BE2C (cell line): ENCODE data around the gene CEBPZ.
"Not testable (repeated sequence)": the region's sequence is repeated elsewhere in the genome, so short reads cannot be mapped to it uniquely, and the experiment has no call there.

Source experiments
- DNase-seq: peaks from one replicate; pipeline ENCODE4 v3.0.0-alpha.2; 2020
- H3K27me3 ChIP-seq: fragments of 250-450 bp; sonication (Bioruptor Pico); 2 replicates; pipeline ENCODE4 v1.5.1; 2020; ENCODE audit warnings: mild to moderate bottlenecking
- H3K36me3 ChIP-seq: fragments of 250-450 bp; sonication (Bioruptor Pico); 2 replicates; pipeline ENCODE4 v1.5.1; 2020; ENCODE audit warnings: mild to moderate bottlenecking
- H3K4me1 ChIP-seq: fragments of 250-450 bp; sonication (Bioruptor Pico); 2 replicates; pipeline ENCODE4 v1.5.1; 2020
- H3K4me3 ChIP-seq: 2 replicates; pipeline ENCODE4 v1.5.1; 2011; ENCODE audit warnings: low read depth, low read length
- H3K9me3 ChIP-seq: fragments of 250-450 bp; sonication (Bioruptor Pico); 2 replicates; pipeline ENCODE4 v1.5.1; 2020
- CTCF ChIP-seq: IDR thresholded peaks from 2 replicates; pipeline ENCODE4 v1.5.1; 2012; ENCODE audit warnings: mild to moderate bottlenecking, low read depth, low read length

Gene CEBPZ

GRCh38 chr2:37244017-37244416 is 12.6 kb upstream of the CEBPZ start:
- no peak overlapping the region for H3K4me3 ChIP-seq
- H3K36me3 ChIP-seq, result peaks cover 63% of the 10 kb centered on the region
- H3K27me3 ChIP-seq, result no peaks in the 10 kb centered on the region
- TF ChIP-seq CTCF, result no peak
- no peaks in the 10 kb centered on the region for H3K4me1 ChIP-seq
- DNase-seq, result no peak
- H3K9me3 ChIP-seq, result no peaks in the 10 kb centered on the region

- H3K4me3 ChIP-seq, result no peak overlapping the region
- H3K36me3 ChIP-seq, result peaks cover 57% of the 10 kb centered on the region
- no peaks in the 10 kb centered on the region for H3K4me1 ChIP-seq
- no peaks in the 10 kb centered on the region for H3K9me3 ChIP-seq
- TF ChIP-seq CTCF, result no peak
- no peak for DNase-seq
- no peaks in the 10 kb centered on the region for H3K27me3 ChIP-seq
Observed at GRCh38 chr2:37243435-37243834, 12.0 kb upstream of the CEBPZ start.

- TF ChIP-seq CTCF, result no peak
- Histone ChIP-seq H3K9me3 (no peaks in the 10 kb centered on the region), H3K4me1 (no peaks in the 10 kb centered on the region), H3K27me3 (no peaks in the 10 kb centered on the region), H3K4me3 (peak overlapping the region; percentile 76), H3K36me3 (peaks cover 23% of the 10 kb centered on the region)
- peak; percentile 10 for DNase-seq
Observed at GRCh38 chr2:37232131-37232933, 936 bp upstream of the CEBPZ start.

GRCh38 chr2:37230581-37230980 is 815 bp downstream of the CEBPZ start:
- no peaks in the 10 kb centered on the region for H3K27me3 ChIP-seq
- H3K4me1 ChIP-seq, result no peaks in the 10 kb centered on the region
- TF ChIP-seq CTCF, result no peak
- H3K9me3 ChIP-seq, result no peaks in the 10 kb centered on the region
- H3K36me3 ChIP-seq, result peaks cover 29% of the 10 kb centered on the region
- peak overlapping the region; percentile 76 for H3K4me3 ChIP-seq
- no peak for DNase-seq

DNA sequence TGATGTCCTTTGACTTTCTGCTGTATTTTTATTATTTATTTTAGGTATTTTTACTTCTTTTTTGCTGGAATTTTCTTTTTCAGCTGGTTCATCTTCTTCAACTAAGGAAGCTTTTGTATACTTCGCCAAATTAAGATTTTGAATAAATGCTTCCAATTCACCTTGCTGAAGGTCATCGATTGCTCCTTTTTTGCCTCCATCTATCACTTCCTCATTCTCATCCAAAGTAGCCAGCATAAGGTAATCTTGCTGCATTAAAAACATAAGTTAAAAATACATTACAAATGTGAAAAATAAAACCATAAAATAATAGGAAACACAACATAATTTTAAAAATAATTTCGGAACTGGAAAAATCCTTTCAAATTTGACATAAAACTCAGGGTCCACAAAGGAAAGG is 2.6 kb downstream of the CEBPZ start:
- no peak overlapping the region for H3K4me3 ChIP-seq
- no peak for DNase-seq
- H3K36me3 ChIP-seq, result peaks cover 40% of the 10 kb centered on the region
- H3K4me1 ChIP-seq, result no peaks in the 10 kb centered on the region
- no peak for TF ChIP-seq CTCF
- no peaks in the 10 kb centered on the region for H3K9me3 ChIP-seq
- no peaks in the 10 kb centered on the region for H3K27me3 ChIP-seq

- peaks cover 59% of the 10 kb centered on the region for H3K36me3 ChIP-seq
- no peaks in the 10 kb centered on the region for H3K27me3 ChIP-seq
- no peak for TF ChIP-seq CTCF
- H3K4me3 ChIP-seq, result no peak overlapping the region
- H3K9me3 ChIP-seq, result no peaks in the 10 kb centered on the region
- DNase-seq, result no peak
- H3K4me1 ChIP-seq, result no peaks in the 10 kb centered on the region
Observed at GRCh38 chr2:37226863-37227262, 4.5 kb downstream of the CEBPZ start.

DNA sequence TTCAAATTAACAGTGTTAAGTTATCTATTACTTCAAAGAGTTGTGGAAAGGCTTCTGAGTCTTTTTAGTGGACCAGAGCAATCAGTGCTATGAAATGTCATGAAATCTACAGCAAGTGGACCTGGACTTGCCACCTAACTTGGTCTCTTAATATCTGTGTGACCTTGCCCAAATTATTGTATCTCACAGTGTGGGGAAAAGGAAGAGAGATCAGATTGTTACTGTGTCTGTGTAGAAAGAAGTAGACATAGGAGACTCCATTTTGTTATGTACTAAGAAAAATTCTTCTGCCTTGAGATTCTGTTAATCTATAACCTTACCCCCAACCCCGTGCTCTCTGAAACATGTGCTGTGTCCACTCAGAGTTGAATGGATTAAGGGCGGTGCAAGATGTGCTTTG is 6.3 kb downstream of the CEBPZ start:
- H3K4me1 ChIP-seq, H3K9me3 ChIP-seq, H3K27me3 ChIP-seq, H3K4me3 ChIP-seq, DNase-seq: not testable (repeated sequence)
- H3K36me3 ChIP-seq, result peaks cover 75% of the 10 kb centered on the region
